HG03565 (cell line): ENCODE data around the gene APEH.
"Not testable (repeated sequence)": the region's sequence is repeated elsewhere in the genome, so short reads cannot be mapped to it uniquely, and the experiment has no call there.

ENCODE experiments used
- ATAC-seq: cut with Tn5 transposase; IDR thresholded peaks from one replicate; pipeline ENCODE4 v1.9.1; 2021; ENCODE audit warnings: mild to moderate bottlenecking, moderate library complexity; ENCODE audit not compliant: unreplicated experiment

Gene APEH

DNA sequence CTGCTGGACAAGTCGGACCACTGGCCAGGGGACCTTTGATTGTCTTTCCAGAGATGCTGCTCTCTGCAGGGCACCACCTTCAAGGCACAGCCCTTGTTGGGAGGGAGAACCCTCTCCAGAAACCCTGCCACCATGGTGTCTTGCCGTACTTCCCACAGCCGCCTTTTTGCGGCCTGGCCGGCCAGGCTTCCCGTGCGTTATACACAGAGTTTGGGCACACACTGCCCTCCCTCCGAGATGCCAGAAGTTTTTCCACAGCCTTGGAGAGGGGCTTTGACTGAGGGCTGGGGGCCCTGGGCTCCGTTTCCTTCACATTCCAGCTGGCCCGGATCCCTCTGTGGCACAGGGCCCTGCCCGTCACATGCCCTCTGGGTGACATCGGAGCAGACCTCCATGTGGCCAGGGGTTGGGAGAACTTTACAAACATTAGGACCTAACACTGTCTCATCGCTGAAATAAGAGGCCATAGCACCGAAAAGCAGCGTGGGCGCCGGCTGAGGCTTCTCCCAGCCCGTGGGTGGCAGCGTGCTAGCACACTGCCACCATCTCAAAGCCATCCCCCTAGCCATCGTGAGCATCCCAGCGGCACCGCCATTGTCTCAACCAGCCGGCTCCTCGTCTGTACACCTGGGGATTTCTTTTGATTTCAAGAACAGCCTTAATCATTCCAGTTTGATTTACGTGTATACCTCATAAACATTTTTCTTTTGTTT lies 6.3 kb upstream of the APEH start:
- no peak for ATAC-seq

DNA sequence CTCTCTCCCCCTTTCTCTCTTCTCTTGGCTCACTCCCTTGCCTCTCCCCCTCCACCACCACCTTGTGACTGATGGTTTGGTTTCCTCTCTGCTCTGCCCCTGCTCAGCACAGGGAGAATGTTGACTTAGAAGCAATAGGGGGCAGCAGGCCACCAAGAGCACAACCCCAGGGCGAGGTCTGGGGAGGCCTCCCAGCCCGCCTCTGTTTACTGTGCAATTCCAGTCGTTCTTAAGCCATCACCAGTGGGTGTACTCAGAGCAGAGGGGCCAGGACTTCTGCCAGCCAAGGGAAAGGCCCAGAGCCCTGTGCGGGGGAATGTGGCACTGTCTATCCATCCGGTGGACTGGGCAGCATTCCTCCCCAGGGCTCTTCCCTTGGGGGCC lies 5.7 kb upstream of the APEH start:
- ATAC-seq: no peak

DNA sequence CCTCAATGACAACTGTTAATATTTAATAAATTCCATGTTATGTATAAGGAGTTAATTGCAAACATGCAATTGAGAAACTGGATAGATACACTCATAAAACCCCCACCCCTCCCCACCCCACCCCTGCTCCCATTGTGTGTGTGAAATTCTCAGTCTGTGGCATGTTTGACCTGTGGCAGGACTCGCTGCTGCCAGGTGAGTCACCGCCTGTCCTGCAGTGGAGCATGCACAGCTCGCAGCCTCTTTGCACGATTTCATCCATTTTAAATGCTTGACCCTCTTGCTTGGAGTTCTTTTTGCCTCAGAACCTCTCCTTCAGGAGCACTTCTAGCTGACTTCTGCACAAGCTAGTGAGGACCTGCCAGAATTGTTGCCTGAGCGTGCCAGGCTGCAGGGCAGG lies 5.3 kb upstream of the APEH start:
- ATAC-seq: no peak

DNA sequence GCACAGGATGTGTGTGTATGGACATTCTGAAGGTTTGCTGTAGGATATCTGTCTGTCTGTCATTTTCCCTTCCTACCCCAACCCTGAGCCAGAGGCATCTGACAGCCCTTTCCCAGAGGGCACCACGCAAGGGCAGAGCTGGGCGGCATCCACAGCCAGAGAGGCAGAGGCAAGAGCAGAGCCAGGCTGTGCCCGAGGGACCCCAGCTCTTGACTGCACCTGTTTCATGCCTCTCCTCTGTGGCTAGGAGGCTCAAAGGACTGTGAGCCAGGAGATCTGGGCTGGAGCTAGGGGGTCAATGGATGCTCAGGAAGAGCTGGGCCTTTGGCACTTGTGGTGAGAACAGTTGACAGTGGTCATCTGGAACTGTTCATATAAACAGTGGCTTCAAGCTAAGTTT lies 4.8 kb upstream of the APEH start:
- no peak for ATAC-seq

DNA sequence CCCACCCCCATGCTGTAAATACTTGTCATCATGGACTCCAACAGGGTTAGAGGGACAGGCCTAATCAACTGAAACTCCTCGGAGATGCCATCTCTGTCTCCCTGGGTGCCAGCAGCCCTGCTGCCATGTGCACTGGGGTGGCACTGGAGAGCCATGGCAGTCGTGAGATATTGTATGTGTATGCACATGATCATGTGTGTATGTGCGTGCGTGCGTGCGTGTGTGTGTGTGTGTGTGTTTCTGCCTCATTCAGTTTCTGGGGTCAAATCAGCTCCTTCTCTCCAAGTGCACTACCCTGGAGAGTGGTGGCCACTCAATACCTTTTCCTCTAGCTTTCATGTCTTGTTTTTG lies 3.2 kb upstream of the APEH start:
- no peak for ATAC-seq

DNA sequence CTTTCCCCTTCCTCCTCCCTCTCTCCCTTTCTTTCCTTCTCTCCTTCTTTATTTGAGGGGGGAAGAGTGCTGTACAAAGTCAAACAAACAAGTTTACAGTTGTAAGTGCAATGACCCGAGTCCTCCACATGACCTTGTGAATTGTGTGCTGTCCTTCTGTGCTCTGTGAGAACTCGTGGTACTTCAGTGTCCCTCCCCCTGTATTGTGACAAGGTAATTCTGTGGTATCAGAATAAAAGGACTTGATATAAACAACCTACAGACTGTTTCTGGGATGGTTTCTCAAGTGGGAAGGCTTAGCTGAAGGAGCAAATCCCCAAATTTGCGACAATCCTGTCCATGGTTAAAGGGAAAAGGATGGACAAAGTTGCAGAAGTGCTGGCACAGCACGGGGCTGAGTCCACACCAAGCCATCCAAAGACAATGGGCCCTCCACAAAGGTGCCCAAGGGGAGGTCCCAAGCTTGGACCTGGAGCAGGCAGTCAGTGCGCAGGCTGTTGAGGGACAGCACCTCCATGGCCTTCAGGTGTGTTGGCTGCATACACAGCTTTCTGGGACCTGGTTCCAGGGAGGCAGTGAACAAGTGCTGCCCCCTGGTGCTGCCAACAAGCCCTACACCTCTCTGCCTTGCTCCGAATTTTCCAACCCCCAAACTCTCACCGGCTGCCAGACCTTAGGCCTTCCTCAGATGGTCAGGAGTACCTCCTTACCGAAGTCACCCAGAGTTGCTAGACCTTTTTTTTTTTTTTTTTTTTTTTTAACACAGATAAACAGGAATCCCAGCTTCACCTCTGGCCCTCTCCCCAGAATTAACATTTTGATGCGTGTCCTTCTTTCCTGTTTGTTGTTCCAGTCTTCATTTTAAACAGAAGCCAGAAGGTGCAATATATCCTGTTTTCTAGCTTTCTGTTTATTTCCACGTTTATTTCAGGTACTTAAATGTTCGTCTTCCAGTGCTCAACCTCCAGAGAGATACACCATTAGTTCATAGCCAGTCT lies 2.6 kb upstream of the APEH start:
- no peak for ATAC-seq

GRCh38 chr3:49673121-49673714 lies 933 bp upstream of the APEH start:
- no peak for ATAC-seq

DNA sequence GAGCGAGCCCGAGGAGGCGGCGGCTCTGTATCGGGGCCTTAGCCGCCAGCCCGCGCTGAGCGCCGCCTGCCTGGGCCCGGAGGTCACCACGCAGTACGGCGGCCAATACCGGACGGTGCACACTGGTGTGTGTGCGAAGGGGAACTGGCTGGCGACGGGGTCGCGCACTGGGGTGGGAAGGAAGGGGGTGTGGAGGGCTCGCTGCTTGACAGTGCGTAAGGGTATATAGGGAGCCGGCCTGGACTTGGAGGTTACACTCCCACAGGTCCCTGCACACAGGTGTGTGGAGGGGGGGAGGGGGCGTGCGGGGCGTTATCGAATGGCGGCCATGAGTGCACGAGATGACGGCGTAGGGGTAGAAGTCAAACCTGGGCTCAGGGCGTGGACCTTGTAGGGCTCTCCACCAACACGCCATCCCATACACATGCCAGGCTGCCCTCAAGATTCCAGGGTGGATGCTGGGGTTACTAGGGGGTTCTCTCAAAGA lies 389 bp downstream of the APEH start:
- ATAC-seq: peak; percentile 22

DNA sequence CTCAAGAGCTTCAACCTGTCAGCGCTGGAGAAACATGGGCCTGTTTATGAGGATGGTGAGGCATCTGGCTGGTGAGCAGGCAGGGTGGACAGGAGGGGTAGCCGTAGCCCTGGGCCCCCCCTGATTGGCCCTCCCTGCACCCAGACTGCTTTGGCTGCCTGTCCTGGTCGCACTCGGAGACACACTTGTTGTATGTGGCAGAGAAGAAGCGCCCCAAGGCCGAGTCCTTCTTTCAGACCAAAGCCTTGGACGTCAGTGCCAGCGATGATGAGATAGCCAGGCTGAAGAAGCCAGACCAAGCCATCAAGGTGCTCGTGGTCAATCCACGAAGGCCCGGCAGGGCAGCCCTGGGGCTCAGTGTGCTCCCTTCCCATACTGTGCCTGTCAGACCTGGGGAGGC lies 1.8 kb downstream of the APEH start:
- ATAC-seq: no peak

DNA sequence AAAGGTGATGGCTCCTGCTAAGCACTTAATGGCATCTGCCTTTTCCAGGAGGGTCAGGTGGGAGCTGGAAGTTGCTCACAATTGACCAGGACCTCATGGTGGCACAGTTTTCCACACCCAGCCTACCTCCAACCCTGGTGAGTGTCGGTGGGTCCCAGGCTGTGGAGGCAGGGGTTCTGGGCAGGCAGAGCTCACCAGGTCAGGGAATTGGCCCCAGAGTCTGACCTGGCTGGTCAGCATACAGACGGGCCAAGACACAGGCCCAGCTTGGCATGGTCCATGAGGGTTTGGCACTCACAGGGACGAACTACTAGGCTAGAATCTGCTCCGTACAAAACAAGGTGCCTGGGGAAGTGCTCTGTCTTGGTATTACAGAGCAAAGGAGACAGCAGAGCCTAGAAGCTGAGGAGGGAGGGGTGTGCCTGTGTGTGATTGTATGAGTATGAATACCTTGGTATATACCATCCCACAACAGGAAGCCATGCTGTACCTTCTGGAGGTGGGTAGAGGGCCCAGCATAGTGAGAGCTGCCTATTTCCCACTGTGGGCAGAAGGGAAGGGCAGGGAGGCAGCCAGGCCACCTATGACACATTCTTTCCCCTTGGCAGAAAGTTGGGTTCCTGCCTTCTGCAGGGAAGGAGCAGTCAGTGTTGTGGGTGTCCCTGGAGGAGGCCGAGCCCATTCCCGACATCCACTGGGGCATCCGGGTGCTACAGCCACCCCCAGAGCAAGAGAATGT lies 6.5 kb downstream of the APEH start:
- ATAC-seq: no peak

GRCh38 chr3:49681232-49681522 lies 7.0 kb downstream of the APEH start:
- no peak for ATAC-seq

DNA sequence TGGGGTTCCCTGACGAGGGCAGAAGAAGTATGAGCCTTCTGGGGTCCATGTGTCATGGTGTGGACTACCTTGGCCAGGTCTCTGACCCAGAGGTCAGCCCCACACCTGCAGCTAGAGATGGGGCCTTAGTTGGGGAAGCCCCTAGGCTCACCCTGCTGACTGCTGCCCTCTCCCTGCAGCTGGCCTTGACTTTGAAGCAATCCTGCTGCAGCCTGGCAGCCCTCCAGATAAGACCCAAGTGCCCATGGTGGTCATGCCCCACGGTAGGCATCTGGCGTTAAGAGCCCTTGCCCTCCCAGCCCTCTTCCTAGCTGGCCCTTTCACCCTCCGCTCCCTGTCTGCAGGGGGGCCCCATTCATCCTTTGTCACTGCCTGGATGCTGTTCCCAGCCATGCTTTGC lies 7.4 kb downstream of the APEH start:
- ATAC-seq: no peak

GRCh38 chr3:49683162-49683561 lies 9.0 kb downstream of the APEH start:
- ATAC-seq: no peak

GRCh38 chr3:49684453-49684852 lies 10.3 kb downstream of the APEH start:
- not testable (repeated sequence) for ATAC-seq

- ATAC-seq: not testable (repeated sequence)
These were observed 11.0 kb downstream of the APEH start for GRCh38 chr3:49685103-49685502.

DNA sequence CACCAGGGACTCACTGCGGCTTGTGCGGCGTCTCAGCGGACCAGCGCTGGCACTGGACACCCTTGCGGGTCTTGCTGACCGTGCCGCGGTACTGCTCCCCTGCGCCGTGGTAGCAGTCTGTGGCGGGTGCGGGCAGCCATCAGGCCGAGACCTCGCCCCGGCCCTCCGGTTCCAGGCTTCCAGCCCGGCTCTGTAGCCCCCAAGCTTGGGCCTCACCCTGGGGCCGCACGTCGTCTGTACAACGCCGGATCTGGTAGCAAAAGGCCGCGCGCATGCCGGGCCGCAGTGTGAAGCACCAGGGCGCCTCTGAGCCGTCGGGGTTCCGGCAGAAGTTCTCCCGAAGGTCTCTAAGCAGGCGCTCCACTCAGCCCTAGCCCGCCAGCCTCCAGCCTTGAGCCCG lies 11.7 kb downstream of the APEH start:
- ATAC-seq: not testable (repeated sequence)

DNA sequence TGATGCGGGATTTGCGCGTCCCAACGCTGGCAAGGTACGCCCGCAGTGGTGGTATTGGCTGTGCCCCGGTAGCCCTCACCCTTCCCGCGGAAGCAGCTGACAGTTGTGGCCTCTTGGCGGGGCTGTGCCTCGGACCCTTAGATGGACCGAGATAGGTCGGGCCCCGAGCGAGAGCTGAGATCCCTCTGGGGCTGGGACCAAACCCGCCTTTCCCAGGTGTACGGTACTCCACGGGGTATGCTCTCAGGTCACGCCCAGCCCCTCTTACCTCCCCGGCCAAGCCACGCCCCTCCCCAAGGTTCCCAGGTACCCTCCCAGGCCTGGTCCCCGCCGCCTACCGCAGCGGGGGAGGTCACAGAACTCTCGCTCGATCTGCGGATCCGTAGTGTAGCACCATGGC lies 12.2 kb downstream of the APEH start:
- not testable (repeated sequence) for ATAC-seq

GRCh38 chr3:49686769-49687423 lies 12.7 kb downstream of the APEH start:
- ATAC-seq: not testable (repeated sequence)

DNA sequence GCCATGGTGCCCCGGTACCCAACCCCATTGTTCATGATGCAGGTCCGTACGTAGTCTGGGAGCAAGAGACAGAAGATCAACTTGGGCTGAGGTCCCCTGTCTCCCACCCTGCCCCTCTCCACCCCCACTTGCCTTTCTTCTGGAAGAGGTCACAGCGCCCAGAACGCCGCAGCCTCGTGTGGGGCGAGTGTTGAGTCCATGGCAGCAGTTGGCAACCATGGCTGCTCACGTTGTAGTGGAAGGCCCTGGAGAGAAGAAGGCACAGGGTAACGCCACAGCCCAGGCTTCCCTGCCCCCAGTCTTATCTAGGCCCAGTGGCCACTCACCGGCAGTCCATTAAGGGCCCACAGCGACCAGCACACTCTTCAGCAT lies 13.3 kb downstream of the APEH start:
- not testable (repeated sequence) for ATAC-seq

- not testable (repeated sequence) for ATAC-seq
These were observed 14.3 kb downstream of the APEH start for GRCh38 chr3:49688338-49689045.
